HepG2 (cell line): ENCODE measurements around the gene KDM7A. TPM values are rescaled to one million over a fixed set of nuclear protein-coding genes. Genes with fewer than 3 reads are reported as not detected.

Experiments used
- ARID3A ChIP-seq: IDR thresholded peaks from 2 replicates; pipeline ENCODE4 v1.6.1; 2012; ENCODE audit warnings: low read depth, low read length, improper control_type of control experiment
- FOXP4 ChIP-seq: sonication (generic); formaldehyde crosslinking; IDR thresholded peaks from 2 replicates; pipeline ENCODE4 v1.4.0; 2020; ENCODE audit warnings: missing genetic modification reagents
- GMEB2 ChIP-seq: IDR thresholded peaks from 2 replicates; pipeline ENCODE4 v1.6.1; 2016; ENCODE audit warnings: missing biosample characterization, missing genetic modification reagents, low read depth
- GZF1 ChIP-seq: sonication (generic); formaldehyde crosslinking; IDR thresholded peaks from 2 replicates; pipeline ENCODE4 v1.5.1; 2020; ENCODE audit warnings: mild to moderate bottlenecking, missing genetic modification reagents
- HINFP ChIP-seq: sonication (generic); formaldehyde crosslinking; IDR thresholded peaks from 2 replicates; pipeline ENCODE4 v1.4.0; 2020; ENCODE audit warnings: low read depth, mild to moderate bottlenecking, missing genetic modification reagents
- HNRNPL ChIP-seq: fragments of 200-400 bp; formaldehyde crosslinking; IDR thresholded peaks from 2 replicates; pipeline ENCODE4 v1.6.1; 2017; ENCODE audit warnings: mild to moderate bottlenecking, low read depth, low read length
- IKZF1 ChIP-seq: fragments of 450-650 bp; IDR thresholded peaks from 2 replicates; pipeline ENCODE4 v1.7.1; 2016
- KDM2A ChIP-seq: sonication (generic); formaldehyde crosslinking; IDR thresholded peaks from 2 replicates; pipeline ENCODE4 v1.4.0; 2020; ENCODE audit warnings: low read depth, missing genetic modification reagents, borderline replicate concordance
- MEIS1 ChIP-seq: sonication (generic); formaldehyde crosslinking; IDR thresholded peaks from 2 replicates; pipeline ENCODE4 v1.9.0; 2021; ENCODE audit warnings: mild to moderate bottlenecking, missing genetic modification reagents, moderate library complexity, borderline replicate concordance
- MXD4 ChIP-seq: IDR thresholded peaks from 2 replicates; pipeline ENCODE4 v1.6.1; 2016; ENCODE audit warnings: mild to moderate bottlenecking, missing biosample characterization, missing genetic modification reagents
- ONECUT2 ChIP-seq: sonication (generic); formaldehyde crosslinking; IDR thresholded peaks from 2 replicates; pipeline ENCODE4 v1.4.0; 2020; ENCODE audit warnings: missing genetic modification reagents
- PHF5A ChIP-seq: IDR thresholded peaks from one replicate; pipeline ENCODE4 v1.6.1; 2018; ENCODE audit warnings: low read depth, missing genetic modification reagents; ENCODE audit not compliant: unreplicated experiment
- SP1 ChIP-seq, 2 experiments: fragments of 450-650 bp in 1 of 2; sonication (generic) in 1 of 2; formaldehyde crosslinking in 1 of 2; IDR thresholded peaks; 2 replicates each; pipeline versions ENCODE4 v1.4.0 to v1.6.1; 2016 to 2020; ENCODE audit warnings: missing genetic modification reagents in 1 of 2
- THAP7 ChIP-seq: sonication (generic); formaldehyde crosslinking; IDR thresholded peaks from 2 replicates; pipeline ENCODE4 v1.8.1; 2023; ENCODE audit warnings: mild to moderate bottlenecking, missing genetic modification reagents
- ZFP1 ChIP-seq: IDR thresholded peaks from 2 replicates; pipeline ENCODE4 v1.6.1; 2016
- ZFP36 ChIP-seq: fragments of 150-350 bp; IDR thresholded peaks from 2 replicates; pipeline ENCODE4 v1.6.1; 2018; ENCODE audit warnings: borderline replicate concordance, low read length, low read depth; ENCODE audit not compliant: partially characterized antibody
- ZFX ChIP-seq: sonication (generic); formaldehyde crosslinking; IDR thresholded peaks from 2 replicates; pipeline ENCODE4 v1.4.0; 2020; ENCODE audit warnings: mild to moderate bottlenecking, low read depth, missing genetic modification reagents, moderate library complexity
- ZFY ChIP-seq: sonication (generic); formaldehyde crosslinking; IDR thresholded peaks from 2 replicates; pipeline ENCODE4 v1.4.0; 2020; ENCODE audit warnings: missing genetic modification reagents
- ZIK1 ChIP-seq: sonication (generic); formaldehyde crosslinking; IDR thresholded peaks from 2 replicates; pipeline ENCODE4 v1.5.0; 2020; ENCODE audit warnings: mild to moderate bottlenecking, low read depth, missing genetic modification reagents, borderline replicate concordance
- ZNF383 ChIP-seq: sonication (generic); formaldehyde crosslinking; IDR thresholded peaks from 2 replicates; pipeline ENCODE4 v1.4.0; 2020; ENCODE audit warnings: missing genetic modification reagents, mild to moderate bottlenecking, borderline replicate concordance
- ZNF446 ChIP-seq: sonication (generic); formaldehyde crosslinking; IDR thresholded peaks from 2 replicates; pipeline ENCODE4 v1.5.0; 2020; ENCODE audit warnings: mild to moderate bottlenecking, missing genetic modification reagents
- ZNF777 ChIP-seq: sonication (generic); formaldehyde crosslinking; IDR thresholded peaks from 2 replicates; pipeline ENCODE4 v1.4.0; 2020; ENCODE audit warnings: missing genetic modification reagents
- ZNF816 ChIP-seq: sonication (generic); formaldehyde crosslinking; IDR thresholded peaks from 2 replicates; pipeline ENCODE4 v1.8.0; 2022; ENCODE audit warnings: missing genetic modification reagents, mild to moderate bottlenecking, borderline replicate concordance
- polyA plus RNA-seq, 8 experiments: library from polyadenylated mRNA; depleted of rRNA in 3 of 8; stranded (reverse) in 7 of 8; unstranded in 1 of 8; fragments of >200 nt; fragmentation: Illumina TruSeq in 4 of 8; extraction: Trizol in 4 of 8; gene quantifications; 2 replicates each; pipeline versions ENCODE4 v1.2.1 to v1.2.3, GENCODE V29; 2011 to 2016; ENCODE audit warnings: low read depth in 4 of 8, missing spikeins in 1 of 8, mixed read lengths in 1 of 8; ENCODE audit not compliant: insufficient read depth in 1 of 8
- total RNA-seq, 5 experiments: library from RNA; depleted of rRNA; stranded (reverse); fragments of >200 nt; fragmentation: Illumina TruSeq; extraction: Trizol; gene quantifications; 2 replicates each; pipeline ENCODE4 v1.2.3, GENCODE V29; 2016; ENCODE audit warnings: low read depth in 1 of 5

KDM7A gene
- total and polyA plus RNA-seq, 2 of the 13 experiments (the other 11 are each of a cell fraction or from before 2014, with no cell fraction given), result 10.8 to 16.8 TPM

- no peak for TF ChIP-seq ZNF816 (CRISPR knock-in tag)
- no peak for TF ChIP-seq ZNF446 (CRISPR knock-in tag)
- TF ChIP-seq ZFX (CRISPR knock-in tag), result no peak
- no peak for TF ChIP-seq PHF5A (CRISPR knock-in tag)
- TF ChIP-seq MEIS1 (CRISPR knock-in tag), result no peak
- no peak for TF ChIP-seq ZFP36
- TF ChIP-seq ZNF383 (CRISPR knock-in tag), result no peak
- 0 out of 2 replicates have a peak, but pooled peaks have one; percentile 32 for TF ChIP-seq ZFP1 (CRISPR knock-in tag)
- no peak for TF ChIP-seq THAP7
- TF ChIP-seq ZFY (CRISPR knock-in tag), result no peak
- TF ChIP-seq GZF1, result no peak
- peak; percentile 70 for TF ChIP-seq ZNF777 (CRISPR knock-in tag)
- TF ChIP-seq ZIK1, result no peak
- TF ChIP-seq FOXP4, result peak; percentile 68
- no peak for TF ChIP-seq HNRNPL
- 0 out of 2 replicates have a peak, but pooled peaks have one; percentile 26 for TF ChIP-seq MXD4 (CRISPR knock-in tag)
- no peak for TF ChIP-seq SP1 (IDR thresholded peaks at IDR 0.05)
- no peak for TF ChIP-seq SP1 (CRISPR knock-in tag; IDR thresholded peaks at IDR 0.05)
- no peak for TF ChIP-seq IKZF1
- TF ChIP-seq GMEB2 (CRISPR knock-in tag), result no peak
- TF ChIP-seq ARID3A, result 0 out of 2 replicates have a peak, but pooled peaks have one; percentile 32
- TF ChIP-seq ONECUT2 (CRISPR knock-in tag), result no peak
- no peak for TF ChIP-seq KDM2A
- no peak for TF ChIP-seq HINFP (CRISPR knock-in tag)
Measured at GRCh38 chr7:140225562-140226249, 48.9 kb upstream of the KDM7A start (continued).
